Trophoblast cell (in vitro differentiated cells and primary cell): ENCODE measurements around the gene EFNA1.

Experiments
- DNase-seq, 2 donors: peaks; one replicate each; pipeline ENCODE4 v3.0.0-alpha.2; 2016
- H2AFZ ChIP-seq: 2 replicates; pipeline ENCODE4 v1.6.1; 2013; ENCODE audit warnings: low read length, moderate library complexity, mild to moderate bottlenecking; ENCODE audit not compliant: insufficient read depth, poor library complexity
- H2AK5ac ChIP-seq: 2 replicates; pipeline ENCODE4 v1.6.1; 2013; ENCODE audit warnings: mild to moderate bottlenecking, low read length
- H2BK120ac ChIP-seq: 2 replicates; pipeline ENCODE4 v1.6.1; 2013; ENCODE audit warnings: low read length, mild to moderate bottlenecking, moderate library complexity; ENCODE audit not compliant: insufficient read depth, poor library complexity
- H2BK12ac ChIP-seq: 2 replicates; pipeline ENCODE4 v1.6.1; 2013; ENCODE audit warnings: mild to moderate bottlenecking, low read length, moderate library complexity
- H2BK5ac ChIP-seq: 2 replicates; pipeline ENCODE4 v1.6.1; 2013; ENCODE audit warnings: low read length, low read depth, moderate library complexity, mild to moderate bottlenecking; ENCODE audit not compliant: poor library complexity
- H3K14ac ChIP-seq: 2 replicates; pipeline ENCODE4 v1.6.1; 2013; ENCODE audit warnings: mild to moderate bottlenecking, low read length
- H3K18ac ChIP-seq: 2 replicates; pipeline ENCODE4 v1.6.1; 2013; ENCODE audit warnings: mild to moderate bottlenecking, low read length
- H3K23ac ChIP-seq: 2 replicates; pipeline ENCODE4 v1.6.1; 2013; ENCODE audit warnings: low read length
- H3K27ac ChIP-seq: 2 replicates; pipeline ENCODE4 v1.5.1; 2013; ENCODE audit warnings: low read depth, mild to moderate bottlenecking, inconsistent platforms, low read length, moderate library complexity
- H3K27me3 ChIP-seq: 2 replicates; pipeline ENCODE4 v1.6.1; 2013; ENCODE audit warnings: inconsistent platforms, mild to moderate bottlenecking, low read length, moderate library complexity; ENCODE audit not compliant: insufficient read depth
- H3K36me3 ChIP-seq, 2 experiments: 1 replicate in 1 of 2; 2 replicates in 1 of 2; pipeline ENCODE4 v1.6.1; 2013; ENCODE audit warnings: low read length in 2 of 2, mild to moderate bottlenecking in 2 of 2, moderate library complexity in 1 of 2; ENCODE audit not compliant: insufficient read depth in 2 of 2, control insufficient read depth in 1 of 2
- H3K4ac ChIP-seq: 2 replicates; pipeline ENCODE4 v1.6.1; 2013; ENCODE audit warnings: low read depth, mild to moderate bottlenecking, low read length, moderate library complexity
- H3K4me1 ChIP-seq, 2 experiments: 1 replicate in 1 of 2; 2 replicates in 1 of 2; pipeline ENCODE4 v1.6.1; 2013; ENCODE audit warnings: low read length in 2 of 2, mild to moderate bottlenecking in 2 of 2, moderate library complexity in 1 of 2; ENCODE audit not compliant: insufficient read depth in 2 of 2, control insufficient read depth in 1 of 2
- H3K4me2 ChIP-seq: 2 replicates; pipeline ENCODE4 v1.6.1; 2013; ENCODE audit warnings: inconsistent platforms, mild to moderate bottlenecking, low read length, moderate library complexity
- H3K4me3 ChIP-seq: 2 replicates; pipeline ENCODE4 v1.5.1; 2013; ENCODE audit warnings: mild to moderate bottlenecking, low read depth, low read length, inconsistent platforms
- H3K79me1 ChIP-seq: one replicate; pipeline ENCODE4 v1.6.1; 2013; ENCODE audit warnings: low read length
- H3K79me2 ChIP-seq: 2 replicates; pipeline ENCODE4 v1.6.1; 2013; ENCODE audit warnings: low read length, mild to moderate bottlenecking; ENCODE audit not compliant: control insufficient read depth, insufficient read depth, poor library complexity
- H3K9ac ChIP-seq: 2 replicates; pipeline ENCODE4 v1.6.1; 2013; ENCODE audit warnings: mild to moderate bottlenecking, low read length
- H3K9me3 ChIP-seq: 2 replicates; pipeline ENCODE4 v1.6.1; 2013; ENCODE audit warnings: low read depth, mild to moderate bottlenecking, control low read depth, inconsistent platforms, low read length; ENCODE audit not compliant: insufficient read depth
- H4K12ac ChIP-seq: 2 replicates; pipeline ENCODE4 v1.6.1; 2013; ENCODE audit warnings: low read depth, mild to moderate bottlenecking, low read length, moderate library complexity
- H4K8ac ChIP-seq: 2 replicates; pipeline ENCODE4 v1.6.1; 2013; ENCODE audit warnings: low read depth, mild to moderate bottlenecking, low read length, moderate library complexity
- H4K91ac ChIP-seq: one replicate; pipeline ENCODE4 v1.6.1; 2013; ENCODE audit warnings: low read depth, mild to moderate bottlenecking, low read length, moderate library complexity
- WGBS: extraction: QIAGEN DNeasy Blood & Tissue Kit; methylation state at CpG from one replicate; pipeline ENCODE4 v1.1.7; 2013; ENCODE audit warnings: missing lambda C conversion rate; ENCODE audit not compliant: insufficient read length, insufficient coverage; ENCODE audit errors: extremely low coverage; 5-methylcytosine and 5-hydroxymethylcytosine counted together

The EFNA1 gene

GRCh38 chr1:155104605-155105534 is 22.8 kb upstream of the EFNA1 start:
- Histone ChIP-seq H3K4me3 (no peak overlapping the region), H3K79me1 (no peaks in the 10 kb centered on the region), H3K9ac (no peak overlapping the region), H3K4me1 (peaks cover 0 to 3% of the 10 kb centered on the region in 2 experiments), H4K91ac (no peak overlapping the region), H3K27ac (no peak overlapping the region), H3K79me2 (no peaks in the 10 kb centered on the region), H3K27me3 (no peaks in the 10 kb centered on the region), H2BK12ac (no peak overlapping the region), H3K9me3 (no peaks in the 10 kb centered on the region), H3K18ac (no peak overlapping the region), H2BK5ac (no peak overlapping the region), H2AFZ (no peak overlapping the region), H3K36me3 (no peaks in the 10 kb centered on the region), H3K14ac (no peak overlapping the region), H2BK120ac (no peak overlapping the region), H3K23ac (no peak overlapping the region), H4K12ac (no peak overlapping the region), H3K4ac (no peak overlapping the region), H3K4me2 (no peak overlapping the region), H2AK5ac (no peak overlapping the region), H4K8ac (no peak overlapping the region)
- no CpG with 5 or more reads among the region's 7 CpGs for WGBS
- DNase-seq: no peak

- Histone ChIP-seq H3K27ac (no peak overlapping the region), H2BK12ac (no peak overlapping the region), H3K79me1 (no peaks in the 10 kb centered on the region), H3K9me3 (no peaks in the 10 kb centered on the region), H3K36me3 (no peaks in the 10 kb centered on the region), H4K91ac (no peak overlapping the region), H4K12ac (no peak overlapping the region), H3K4me3 (no peak overlapping the region), H3K27me3 (no peaks in the 10 kb centered on the region), H3K4me1 (peaks cover 0 to 3% of the 10 kb centered on the region in 2 experiments), H3K9ac (no peak overlapping the region), H2AFZ (no peak overlapping the region), H3K4me2 (no peak overlapping the region), H2BK5ac (no peak overlapping the region), H4K8ac (no peak overlapping the region), H3K18ac (no peak overlapping the region), H3K14ac (no peak overlapping the region), H2BK120ac (no peak overlapping the region), H2AK5ac (no peak overlapping the region), H3K23ac (no peak overlapping the region), H3K79me2 (no peaks in the 10 kb centered on the region), H3K4ac (no peak overlapping the region)
- DNase-seq: peak; percentile 97 to 98
- WGBS: no CpG with 5 or more reads among the region's 7 CpGs
Observed at GRCh38 chr1:155105604-155106011, 22.1 kb upstream of the EFNA1 start.

GRCh38 chr1:155106862-155107261 is 20.8 kb upstream of the EFNA1 start:
- H3K4me2 ChIP-seq: no peak overlapping the region
- no peak overlapping the region for H2BK120ac ChIP-seq
- H3K79me2 ChIP-seq: no peaks in the 10 kb centered on the region
- peak in 1 of 2 donors; percentile 27 for DNase-seq
- H3K36me3 ChIP-seq: no peaks in the 10 kb centered on the region
- no peak overlapping the region for H2AFZ ChIP-seq
- no peak overlapping the region for H3K4me3 ChIP-seq
- peaks cover 4% of the 10 kb centered on the region for H3K79me1 ChIP-seq
- no peak overlapping the region for H3K18ac ChIP-seq
- H3K27ac ChIP-seq: no peak overlapping the region
- no peak overlapping the region for H3K4ac ChIP-seq
- no peak overlapping the region for H4K8ac ChIP-seq
- H3K4me1 ChIP-seq: peaks cover 5 to 8% of the 10 kb centered on the region in 2 experiments
- H3K23ac ChIP-seq: no peak overlapping the region
- no peaks in the 10 kb centered on the region for H3K9me3 ChIP-seq
- no peak overlapping the region for H2BK5ac ChIP-seq
- H3K27me3 ChIP-seq: no peaks in the 10 kb centered on the region
- WGBS: no CpG with 5 or more reads among the region's 6 CpGs
- no peak overlapping the region for H3K14ac ChIP-seq
- H3K9ac ChIP-seq: no peak overlapping the region
- no peak overlapping the region for H2BK12ac ChIP-seq
- no peak overlapping the region for H4K12ac ChIP-seq
- H2AK5ac ChIP-seq: no peak overlapping the region
- H4K91ac ChIP-seq: no peak overlapping the region

DNA sequence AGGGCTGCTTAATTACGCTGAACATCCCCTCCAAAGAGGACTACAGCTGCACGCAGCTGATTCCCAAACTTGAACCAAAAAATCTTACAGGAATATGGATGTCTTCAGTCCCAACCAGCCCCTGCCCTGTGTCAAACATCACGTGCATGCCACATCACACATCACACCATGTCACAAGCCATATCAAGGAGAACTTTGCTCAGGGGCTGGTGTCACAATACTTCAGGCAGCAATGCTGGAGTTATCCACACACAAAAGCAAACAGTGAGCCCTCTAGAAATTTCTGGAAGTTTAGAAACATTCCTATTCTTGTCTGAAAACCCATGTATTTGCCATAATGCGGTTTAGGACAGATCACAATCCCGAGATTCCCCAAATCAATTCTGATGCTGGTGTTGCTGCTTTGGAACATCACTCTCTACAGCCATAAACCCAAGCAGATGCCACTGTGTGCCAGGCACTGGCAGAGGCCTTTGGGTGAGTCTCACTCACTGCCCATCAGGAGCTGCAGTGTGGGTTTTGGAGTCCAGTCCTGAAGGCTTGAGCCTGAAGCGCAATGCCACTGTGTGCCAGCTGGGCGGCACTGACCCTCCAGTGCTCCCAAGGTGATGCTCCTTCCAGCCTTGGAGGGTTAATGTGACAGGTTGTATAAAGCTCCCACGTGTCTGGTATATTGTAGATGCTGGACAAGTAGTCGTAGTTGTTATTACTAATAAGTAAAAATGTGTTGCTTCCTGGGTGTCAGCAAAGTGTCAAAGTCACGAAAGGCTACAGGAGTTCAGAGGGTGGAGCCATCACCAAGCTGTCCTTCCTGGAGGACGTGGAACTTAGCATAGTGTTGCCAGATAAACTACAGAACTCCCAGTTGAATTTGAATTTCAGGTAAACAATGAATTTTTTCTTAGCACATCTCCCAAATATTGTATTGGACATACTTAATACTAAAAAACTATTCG is 20.1 kb upstream of the EFNA1 start:
- H3K4me1 ChIP-seq: peaks cover 8 to 13% of the 10 kb centered on the region in 2 experiments
- H3K9me3 ChIP-seq: no peaks in the 10 kb centered on the region
- H2BK120ac ChIP-seq: no peak overlapping the region
- no peak overlapping the region for H2AFZ ChIP-seq
- H3K79me2 ChIP-seq: peaks cover 2% of the 10 kb centered on the region
- H3K23ac ChIP-seq: no peak overlapping the region
- no peak overlapping the region for H3K4me2 ChIP-seq
- WGBS: no CpG with 5 or more reads among the region's 12 CpGs
- no peak overlapping the region for H3K4ac ChIP-seq
- no peak overlapping the region for H3K27ac ChIP-seq
- DNase-seq: no peak
- H3K9ac ChIP-seq: no peak overlapping the region
- H4K12ac ChIP-seq: no peak overlapping the region
- H3K79me1 ChIP-seq: peaks cover 8% of the 10 kb centered on the region
- no peak overlapping the region for H2BK12ac ChIP-seq
- no peak overlapping the region for H3K18ac ChIP-seq
- no peak overlapping the region for H4K8ac ChIP-seq
- no peaks in the 10 kb centered on the region for H3K27me3 ChIP-seq
- no peaks in the 10 kb centered on the region for H3K36me3 ChIP-seq
- H2BK5ac ChIP-seq: no peak overlapping the region
- no peak overlapping the region for H4K91ac ChIP-seq
- H2AK5ac ChIP-seq: no peak overlapping the region
- no peak overlapping the region for H3K14ac ChIP-seq
- no peak overlapping the region for H3K4me3 ChIP-seq
